Central memory CD8-positive, alpha-beta T cell (primary cell): ENCODE measurements around the gene C2orf42.
"Not testable (repeated sequence)": the region's sequence is repeated elsewhere in the genome, so short reads cannot be mapped to it uniquely, and the experiment has no call there.

Experiments
- ATAC-seq: fragments of 150-1000 bp; cut with Tn5 transposase; replicated peaks from 2 replicates; pipeline ENCODE4 v1.10.0; 2022; ENCODE audit warnings: mild to moderate bottlenecking, moderate FRiP score, moderate number of reproducible peaks; ENCODE audit not compliant: poor library complexity, severe bottlenecking; ENCODE audit errors: extremely low read depth
- DNase-seq, 2 donors: peaks; one replicate each; pipeline ENCODE4 v3.0.0; 2021; ENCODE audit warnings: low spot score in 2 of 2
- H3K27ac Mint-ChIP-seq: one replicate; pipeline ENCODE4 v1.8.0; 2022; ENCODE audit warnings: low read depth, mild to moderate bottlenecking, moderate library complexity, mixed read lengths
- H3K27me3 Mint-ChIP-seq: one replicate; pipeline ENCODE4 v1.8.0; 2022; ENCODE audit warnings: mixed read lengths
- H3K36me3 Mint-ChIP-seq: one replicate; pipeline ENCODE4 v1.8.0; 2022; ENCODE audit warnings: mild to moderate bottlenecking, moderate library complexity, mixed read lengths; ENCODE audit not compliant: insufficient read depth
- H3K4me1 Mint-ChIP-seq: one replicate; pipeline ENCODE4 v1.8.0; 2022; ENCODE audit warnings: mixed read lengths
- H3K4me3 Mint-ChIP-seq: one replicate; pipeline ENCODE4 v1.8.0; 2022; ENCODE audit warnings: mild to moderate bottlenecking, moderate library complexity, mixed read lengths
- H3K9me3 Mint-ChIP-seq: one replicate; pipeline ENCODE4 v1.8.0; 2022; ENCODE audit warnings: mixed read lengths

Gene C2orf42

GRCh38 chr2:70122470-70122869 lies 68.3 kb downstream of the C2orf42 start:
- ATAC-seq (no peak), DNase-seq (no peak)
- peak overlapping the region; percentile 83 for H3K4me3 Mint-ChIP-seq
- peaks cover 68% of the 10 kb centered on the region for H3K4me1 Mint-ChIP-seq
- peaks cover 37% of the 10 kb centered on the region for H3K36me3 Mint-ChIP-seq
- H3K27me3 Mint-ChIP-seq = no peaks in the 10 kb centered on the region
- no peaks in the 10 kb centered on the region for H3K9me3 Mint-ChIP-seq
- H3K27ac Mint-ChIP-seq = peak overlapping the region; percentile 100

- H3K27me3 Mint-ChIP-seq = no peaks in the 10 kb centered on the region
- H3K27ac Mint-ChIP-seq = peak overlapping the region; percentile 100
Measured at GRCh38 chr2:70121627-70122372, 69.0 kb downstream of the C2orf42 start.

GRCh38 chr2:70118798-70119454 lies 71.9 kb downstream of the C2orf42 start:
- H3K9me3 Mint-ChIP-seq = no peaks in the 10 kb centered on the region
- H3K36me3 Mint-ChIP-seq = peaks cover 12% of the 10 kb centered on the region
- H3K27me3 Mint-ChIP-seq = no peaks in the 10 kb centered on the region
- no peak for DNase-seq
- H3K4me3 Mint-ChIP-seq = no peak overlapping the region
- peaks cover 34% of the 10 kb centered on the region for H3K4me1 Mint-ChIP-seq
- ATAC-seq = no peak
- H3K27ac Mint-ChIP-seq = peak overlapping the region; percentile 3

More at GRCh38 chr2:70121627-70122372, 69.0 kb downstream of the C2orf42 start:
- H3K4me3 Mint-ChIP-seq = no peak overlapping the region
- ATAC-seq = no peak
- no peak for DNase-seq
- peaks cover 37% of the 10 kb centered on the region for H3K36me3 Mint-ChIP-seq
- H3K9me3 Mint-ChIP-seq = no peaks in the 10 kb centered on the region
- peaks cover 63% of the 10 kb centered on the region for H3K4me1 Mint-ChIP-seq

- Mint-ChIP-seq H3K36me3 (peaks cover 1% of the 10 kb centered on the region), H3K4me3 (no peak overlapping the region), H3K4me1 (peaks cover 24% of the 10 kb centered on the region), H3K9me3 (no peaks in the 10 kb centered on the region), H3K27me3 (no peaks in the 10 kb centered on the region), H3K27ac (no peak overlapping the region)
- DNase-seq = no peak
- ATAC-seq = no peak
Measured at GRCh38 chr2:70116936-70117552, 73.8 kb downstream of the C2orf42 start.

GRCh38 chr2:70115646-70116442 lies 75.0 kb downstream of the C2orf42 start:
- H3K27ac Mint-ChIP-seq = no peak overlapping the region
- DNase-seq = no peak
- peaks cover 1% of the 10 kb centered on the region for H3K36me3 Mint-ChIP-seq
- H3K27me3 Mint-ChIP-seq = no peaks in the 10 kb centered on the region
- H3K4me3 Mint-ChIP-seq = no peak overlapping the region
- H3K4me1 Mint-ChIP-seq = peaks cover 24% of the 10 kb centered on the region
- ATAC-seq = peak; percentile 56
- H3K9me3 Mint-ChIP-seq = no peaks in the 10 kb centered on the region

GRCh38 chr2:70113359-70114070 lies 77.3 kb downstream of the C2orf42 start:
- H3K9me3 Mint-ChIP-seq = no peaks in the 10 kb centered on the region

GRCh38 chr2:70111752-70112591 lies 78.8 kb downstream of the C2orf42 start:
- H3K4me1 Mint-ChIP-seq = peaks cover 48% of the 10 kb centered on the region
- ATAC-seq = no peak
- H3K27ac Mint-ChIP-seq = peak overlapping the region; percentile 86
- DNase-seq = no peak
- H3K4me3 Mint-ChIP-seq = no peak overlapping the region
- peaks cover 7% of the 10 kb centered on the region for H3K36me3 Mint-ChIP-seq
- H3K27me3 Mint-ChIP-seq = no peaks in the 10 kb centered on the region
- no peaks in the 10 kb centered on the region for H3K9me3 Mint-ChIP-seq

More at GRCh38 chr2:70113359-70114070, 77.3 kb downstream of the C2orf42 start:
- H3K4me1 Mint-ChIP-seq = peaks cover 33% of the 10 kb centered on the region
- no peak for DNase-seq
- peaks cover 4% of the 10 kb centered on the region for H3K36me3 Mint-ChIP-seq
- no peak for ATAC-seq
- no peak overlapping the region for H3K4me3 Mint-ChIP-seq
- peak overlapping the region; percentile 36 for H3K27ac Mint-ChIP-seq
- H3K27me3 Mint-ChIP-seq = no peaks in the 10 kb centered on the region

GRCh38 chr2:70110397-70110796 lies 80.4 kb downstream of the C2orf42 start:
- DNase-seq, H3K9me3 Mint-ChIP-seq, H3K27me3 Mint-ChIP-seq, H3K36me3 Mint-ChIP-seq, ATAC-seq, H3K4me3 Mint-ChIP-seq: not testable (repeated sequence)
- Mint-ChIP-seq H3K4me1 (peaks cover 51% of the 10 kb centered on the region), H3K27ac (peak overlapping the region; percentile 96)

- not testable (repeated sequence) for H3K4me3 Mint-ChIP-seq, ATAC-seq, H3K36me3 Mint-ChIP-seq, H3K27me3 Mint-ChIP-seq, H3K9me3 Mint-ChIP-seq, H3K27ac Mint-ChIP-seq, DNase-seq
- H3K4me1 Mint-ChIP-seq = peaks cover 66% of the 10 kb centered on the region
Measured at GRCh38 chr2:70106138-70106537, 84.7 kb downstream of the C2orf42 start.

- DNase-seq = no peak
- peak overlapping the region; percentile 99 for H3K27ac Mint-ChIP-seq
- ATAC-seq = no peak
Measured at GRCh38 chr2:70104231-70105111, 86.3 kb downstream of the C2orf42 start.

More at GRCh38 chr2:70104231-70105111, 86.3 kb downstream of the C2orf42 start:
- no peaks in the 10 kb centered on the region for H3K9me3 Mint-ChIP-seq
- H3K4me1 Mint-ChIP-seq = peaks cover 55% of the 10 kb centered on the region
- peak overlapping the region; percentile 70 for H3K4me3 Mint-ChIP-seq
- H3K27me3 Mint-ChIP-seq = no peaks in the 10 kb centered on the region
- H3K36me3 Mint-ChIP-seq = peaks cover 8% of the 10 kb centered on the region
